Skeletal muscle cell (primary cell): ENCODE results near the gene SLC12A5.
"Not testable (repeated sequence)": the region's sequence is repeated elsewhere in the genome, so short reads cannot be mapped to it uniquely, and the experiment has no call there.

ENCODE experiments used
- DNase-seq: peaks from one replicate; pipeline ENCODE4 v3.0.0-alpha.2; 2010; ENCODE audit warnings: low read depth
- H3K4me3 ChIP-seq: 2 replicates; pipeline ENCODE4 v1.5.1; 2011; ENCODE audit warnings: low read depth, mild to moderate bottlenecking, control low read depth, low read length, moderate library complexity

Gene SLC12A5

DNA sequence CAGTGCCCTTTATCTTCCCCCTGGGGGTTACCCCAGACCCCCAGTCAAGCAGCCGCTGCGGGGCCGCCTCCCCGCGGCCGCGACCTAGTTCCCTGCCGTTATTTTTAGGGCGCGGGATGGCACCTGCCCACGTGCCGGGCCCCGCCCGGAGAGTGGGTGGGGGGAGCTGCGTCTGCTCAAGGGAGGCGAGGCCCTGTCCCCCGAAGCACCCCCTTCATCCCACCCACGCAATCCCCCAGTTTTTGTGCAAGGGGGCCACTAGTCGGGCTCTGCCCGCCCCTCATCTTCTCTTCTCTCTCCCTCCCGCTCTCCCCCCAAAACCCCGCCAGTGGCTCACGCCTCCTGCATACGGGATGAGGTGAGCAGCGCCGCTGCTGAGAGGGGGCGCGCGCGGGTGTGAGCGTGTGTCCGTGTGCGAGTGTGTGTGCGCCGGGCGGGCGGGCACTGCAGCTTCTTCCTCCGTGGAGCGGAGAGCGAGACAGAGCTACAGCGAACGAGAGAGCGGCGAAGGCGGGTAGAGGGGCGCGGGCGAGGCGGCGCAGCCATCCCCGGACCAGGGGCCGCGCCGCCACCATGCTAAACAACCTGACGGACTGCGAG is at the start of gene SLC12A5:
SLC12A5 (plus strand) TSS at position 444 of the 600 bp plus-strand sequence; CDS start at position 574, 130 bp downstream.
- DNase-seq, result no peak
- no peak within 1 kb of the TSS for H3K4me3 ChIP-seq

DNA sequence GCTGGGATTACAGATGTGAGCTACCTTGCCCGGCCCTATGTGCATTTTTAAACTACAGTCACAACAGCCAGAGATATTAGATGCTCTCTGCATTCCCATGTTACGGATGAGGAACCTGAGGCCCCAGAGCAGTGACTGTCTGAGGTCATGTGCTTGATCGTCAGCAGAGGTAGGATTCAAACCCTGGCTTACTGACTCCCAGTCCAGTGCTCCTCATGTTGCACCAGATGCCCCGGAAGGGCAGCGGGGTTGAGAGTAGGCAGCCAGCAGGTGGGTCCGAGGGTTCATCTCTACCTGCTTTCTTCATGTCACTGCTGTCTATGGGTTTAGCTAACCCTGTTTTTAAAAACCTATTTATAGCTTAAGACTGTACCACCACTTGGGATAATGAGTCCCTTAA is 47.8 kb upstream of the SLC12A5 start:
- no peak for DNase-seq
- H3K4me3 ChIP-seq, result no peak overlapping the region

DNA sequence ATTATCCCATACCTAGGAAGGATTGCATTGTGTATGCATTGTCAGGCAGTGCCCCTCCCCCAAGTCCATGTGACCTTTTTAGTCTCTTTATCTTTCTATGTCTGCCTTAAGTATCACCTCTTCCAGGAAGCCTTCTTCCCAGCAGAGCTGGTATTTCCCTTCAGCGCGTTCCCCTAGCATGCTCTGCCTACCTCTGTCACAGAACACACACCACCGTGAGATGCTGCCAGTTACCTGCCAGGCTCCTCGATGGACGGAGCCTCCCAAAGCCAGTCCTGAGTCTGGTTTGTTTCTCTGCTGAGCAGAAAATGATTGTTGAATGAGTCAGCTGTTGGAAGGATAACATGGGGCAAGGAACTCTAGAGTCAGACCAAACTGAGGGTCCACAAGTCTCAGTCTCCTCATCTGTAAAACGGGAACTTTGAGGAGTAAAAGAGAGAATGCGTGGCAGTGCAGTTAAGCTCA is 45.7 kb upstream of the SLC12A5 start:
- no peak overlapping the region for H3K4me3 ChIP-seq
- no peak for DNase-seq

DNA sequence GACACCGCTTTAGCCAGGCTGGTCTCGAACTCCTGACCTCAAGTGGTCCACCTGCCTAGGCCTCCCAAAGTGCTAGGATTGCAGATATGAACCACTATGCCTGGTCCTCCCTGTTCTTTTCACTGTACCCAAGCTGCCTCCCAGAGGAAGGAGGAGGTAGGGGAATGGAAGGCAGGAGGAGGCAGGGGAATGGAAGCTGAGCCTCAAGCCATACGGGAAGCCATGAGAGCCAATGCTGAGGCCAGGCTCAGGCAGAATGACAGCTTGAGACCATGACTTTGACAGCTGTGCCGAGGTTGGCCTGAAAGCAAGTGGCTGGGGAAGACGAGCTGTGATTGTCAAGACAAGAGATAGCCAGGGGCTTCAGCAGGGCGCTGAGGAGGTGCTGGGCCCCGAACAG is 43.4 kb upstream of the SLC12A5 start:
- H3K4me3 ChIP-seq, result no peak overlapping the region
- no peak for DNase-seq

DNA sequence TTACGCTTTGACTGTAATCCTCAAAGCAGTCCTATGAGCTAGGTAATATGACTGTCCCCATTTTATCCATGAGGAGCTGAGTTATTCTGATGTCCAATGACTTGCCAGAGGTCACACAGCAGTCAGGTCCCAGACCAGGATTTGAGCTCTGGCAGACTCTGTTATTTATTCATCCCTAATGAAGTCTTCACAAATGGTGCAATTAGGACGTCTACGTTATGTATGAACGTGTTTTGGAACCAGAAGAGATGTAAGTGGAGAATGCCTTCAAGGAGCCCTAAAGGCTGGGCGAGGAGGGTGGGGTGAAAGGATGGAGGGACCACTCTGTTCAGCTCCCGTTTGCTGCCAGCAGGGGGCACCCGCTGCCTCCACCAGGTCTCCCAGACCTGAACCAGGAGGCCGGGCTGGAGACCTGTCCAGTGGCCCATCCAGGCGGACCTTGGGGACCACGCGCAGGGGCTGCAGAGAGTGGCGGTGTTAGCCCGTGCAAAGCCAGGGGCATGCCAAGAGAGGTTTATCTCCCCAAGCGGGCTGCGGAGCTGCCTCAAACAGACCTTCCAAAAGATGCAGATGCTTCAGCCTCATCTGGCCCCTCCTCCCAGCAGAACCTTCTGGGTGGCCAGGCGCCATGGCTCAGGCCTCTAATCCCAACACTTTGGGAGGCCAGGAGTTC is 41.8 kb upstream of the SLC12A5 start:
- no peak overlapping the region for H3K4me3 ChIP-seq
- no peak for DNase-seq

DNA sequence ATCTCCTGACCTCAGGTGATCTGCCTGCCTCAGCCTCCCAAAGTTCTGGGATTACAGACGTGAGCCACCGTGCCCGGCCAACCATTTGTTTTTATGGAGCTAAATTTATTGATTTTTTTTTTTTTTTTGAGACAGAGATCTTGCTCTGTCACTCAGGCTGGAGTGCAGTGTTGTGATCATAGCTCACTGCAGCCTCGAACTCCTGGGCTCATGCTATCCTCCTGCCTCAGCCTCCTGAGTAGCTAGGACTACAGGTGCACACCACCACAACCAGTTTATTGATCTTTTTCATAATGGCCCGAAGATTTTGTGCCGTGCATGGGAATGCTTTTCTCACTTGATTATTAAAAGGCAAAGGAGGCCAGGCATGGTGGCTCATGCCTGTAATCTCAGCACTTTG is 40.2 kb upstream of the SLC12A5 start:
- not testable (repeated sequence) for DNase-seq, H3K4me3 ChIP-seq

DNA sequence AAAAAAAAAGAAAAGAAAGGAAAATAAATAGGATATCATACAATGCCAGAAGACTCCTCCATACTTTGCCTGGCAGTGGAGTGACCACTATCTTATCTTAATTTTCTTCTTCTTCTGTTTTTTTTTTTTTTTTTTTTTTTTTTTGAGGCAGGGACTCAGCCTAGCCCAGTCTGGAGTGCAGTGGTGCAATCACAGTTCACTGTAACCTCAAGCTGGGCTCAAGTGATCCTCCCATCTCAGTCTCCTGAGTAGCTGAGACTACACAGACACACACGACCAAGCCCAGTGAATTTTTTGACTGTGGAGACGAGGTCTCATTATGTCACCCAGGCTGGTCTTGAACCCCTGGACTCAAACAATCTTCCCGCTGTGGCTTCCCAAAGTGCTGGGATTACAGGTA is 37.4 kb upstream of the SLC12A5 start:
- no peak for DNase-seq
- no peak overlapping the region for H3K4me3 ChIP-seq

DNA sequence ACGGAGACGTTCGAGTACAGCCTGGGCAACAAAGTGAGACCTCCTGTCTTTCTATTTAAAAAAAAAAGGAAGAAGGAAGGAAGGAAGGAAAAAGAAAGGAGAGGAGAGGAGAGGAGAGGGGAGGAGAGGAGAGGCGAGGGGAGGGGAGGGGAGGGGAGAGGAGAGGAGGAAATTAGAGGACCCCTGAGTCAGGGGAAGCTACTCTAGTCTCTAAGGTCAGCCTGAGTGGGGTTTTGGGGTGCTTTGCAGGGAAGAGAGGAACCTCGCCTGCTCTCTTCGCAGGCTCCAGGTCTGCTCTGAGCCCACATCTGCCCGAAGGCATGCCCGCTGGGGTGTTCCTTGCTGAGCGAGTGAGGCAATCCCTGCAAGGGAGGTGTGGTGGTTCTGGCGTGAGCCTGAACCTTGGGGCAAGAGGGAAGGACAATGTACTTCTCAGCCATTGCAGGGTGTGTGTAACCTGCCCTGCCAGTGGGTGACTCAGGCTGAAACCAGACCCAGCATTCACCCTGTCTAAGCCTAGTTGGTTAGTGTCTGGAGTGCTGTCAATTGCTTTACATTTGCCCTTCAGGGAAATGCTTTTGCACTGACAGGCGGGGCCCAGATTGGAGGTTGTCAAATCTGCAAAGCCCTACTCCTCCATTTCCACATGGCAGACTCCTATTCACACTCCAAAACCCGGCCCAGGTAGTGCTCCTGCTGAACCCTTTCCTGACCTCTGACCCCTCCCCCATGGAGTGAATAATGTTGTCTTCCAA is 35.6 kb upstream of the SLC12A5 start:
- no peak overlapping the region for H3K4me3 ChIP-seq
- DNase-seq, result peak; percentile 42

DNA sequence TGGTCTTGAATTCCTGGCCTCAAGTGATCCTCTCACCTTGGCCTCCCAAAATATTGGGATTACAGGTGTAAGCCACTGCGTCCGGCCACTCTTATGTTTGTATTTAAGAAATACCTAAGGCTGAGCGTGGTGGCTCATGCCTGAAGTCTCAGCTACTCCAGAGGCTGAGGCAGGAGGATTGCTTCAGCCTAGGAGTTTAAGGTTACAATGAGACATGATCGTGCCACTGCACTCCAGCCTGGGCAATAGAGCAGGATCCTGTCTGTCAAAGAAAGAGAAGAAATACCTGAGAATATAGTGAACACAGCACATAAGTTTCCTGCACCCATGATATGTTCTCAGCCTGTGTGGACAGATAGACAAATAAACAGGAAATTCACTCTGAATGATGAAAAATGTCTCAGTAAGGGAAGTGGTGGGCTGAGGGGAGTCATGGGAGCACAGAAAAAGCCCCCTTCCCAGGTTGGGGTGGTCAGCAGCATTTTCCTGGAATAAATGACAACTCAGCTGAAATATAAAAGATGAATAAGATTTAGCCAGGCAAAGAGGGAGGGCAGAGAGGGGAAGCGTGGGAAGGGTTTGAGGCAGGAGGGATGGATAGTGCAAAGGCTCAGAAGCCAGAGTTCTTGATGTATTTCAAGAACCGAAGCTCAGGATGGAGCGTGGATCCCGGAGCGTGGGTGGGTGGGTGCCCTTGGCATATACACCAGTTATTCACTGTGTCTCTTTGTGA is 34.1 kb upstream of the SLC12A5 start:
- no peak for DNase-seq
- H3K4me3 ChIP-seq, result no peak overlapping the region

DNA sequence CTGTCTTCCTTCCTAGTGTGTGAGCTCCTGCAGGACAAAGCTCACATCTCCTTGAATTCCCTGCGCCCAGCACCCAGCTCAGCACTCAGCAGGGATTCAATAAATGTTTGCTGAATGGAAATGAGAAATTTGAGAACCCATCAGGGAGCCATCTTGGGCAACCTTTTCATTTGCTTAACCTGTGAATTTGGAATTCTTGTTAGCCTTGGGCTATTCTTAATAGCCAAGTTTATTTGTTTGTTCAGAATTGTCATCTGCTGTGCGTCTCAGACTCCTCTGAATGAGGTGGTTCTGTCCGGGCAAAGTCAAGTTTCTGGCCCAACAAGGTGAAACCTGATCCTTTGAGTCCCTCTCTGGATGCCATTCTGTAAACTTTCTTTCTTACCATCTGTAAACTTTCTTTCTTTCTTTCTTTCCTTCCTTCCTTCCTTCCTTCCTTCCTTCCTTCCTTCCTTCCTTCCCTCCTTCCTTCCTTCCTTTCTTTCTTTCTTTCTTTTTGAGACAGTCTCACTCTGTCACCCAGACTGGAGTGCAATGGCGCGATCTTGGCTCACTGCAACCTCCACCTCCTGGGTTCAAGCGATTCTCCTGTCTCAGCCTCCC is 33.4 kb upstream of the SLC12A5 start:
- H3K4me3 ChIP-seq, DNase-seq: not testable (repeated sequence)

DNA sequence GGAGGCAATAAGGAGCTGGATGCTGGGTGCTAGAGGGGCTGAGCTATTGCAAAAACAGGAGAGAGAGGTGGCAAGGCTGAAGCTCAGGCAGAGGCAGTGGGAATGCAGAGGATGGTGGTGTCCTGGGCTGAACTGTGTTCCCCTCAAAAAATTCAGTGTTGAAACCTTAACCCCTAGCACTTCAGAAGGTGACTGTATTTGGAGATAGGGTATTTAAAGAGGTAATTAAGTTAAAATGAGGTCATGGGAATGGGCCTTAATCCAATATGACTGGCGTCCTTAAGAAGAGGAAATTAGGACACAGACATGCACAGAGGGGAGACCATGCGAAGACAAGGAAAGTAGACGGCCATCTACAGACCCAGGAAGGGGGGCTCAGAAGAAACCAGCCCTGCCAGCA is 31.8 kb upstream of the SLC12A5 start:
- no peak for DNase-seq
- H3K4me3 ChIP-seq, result no peak overlapping the region

DNA sequence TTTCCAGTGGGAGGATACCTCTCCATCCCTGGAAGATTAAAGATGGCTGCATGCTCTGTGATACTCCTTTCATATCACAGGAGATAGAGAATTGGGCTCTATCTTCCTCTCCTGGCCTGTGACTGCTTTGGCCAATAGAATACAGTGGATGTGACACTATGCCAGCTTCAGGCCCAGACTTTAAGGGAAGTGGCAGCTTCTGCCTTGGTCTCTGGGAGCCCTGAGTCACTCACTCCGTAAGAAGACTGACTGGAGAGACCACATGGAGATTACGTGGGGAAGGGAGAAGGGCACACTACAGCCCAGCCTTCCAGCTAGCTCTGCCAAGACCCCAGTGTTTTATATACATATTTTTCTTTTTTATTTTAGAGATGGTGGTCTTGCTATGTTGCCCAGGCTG is 30.7 kb upstream of the SLC12A5 start:
- no peak overlapping the region for H3K4me3 ChIP-seq
- DNase-seq, result no peak

DNA sequence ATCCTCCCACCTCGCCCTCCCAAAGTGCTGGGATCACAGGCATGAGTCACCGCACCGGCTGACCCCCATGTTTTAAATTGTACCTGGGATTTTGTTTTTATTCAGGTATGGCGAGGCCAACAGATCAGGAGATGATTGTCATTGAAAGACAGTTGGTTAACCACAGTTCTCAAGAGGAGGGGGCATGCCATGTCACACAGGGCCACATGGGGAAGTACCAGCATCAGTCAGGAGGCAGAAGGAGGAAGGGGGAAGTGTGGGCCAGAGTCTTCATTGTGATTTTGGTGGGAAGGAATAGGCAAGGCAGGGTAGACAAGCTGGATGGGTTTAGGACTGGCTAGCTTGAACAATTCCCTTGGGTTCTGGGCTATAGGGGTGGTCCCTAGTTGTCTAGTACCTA is 30.3 kb upstream of the SLC12A5 start:
- DNase-seq, result no peak
- no peak overlapping the region for H3K4me3 ChIP-seq

DNA sequence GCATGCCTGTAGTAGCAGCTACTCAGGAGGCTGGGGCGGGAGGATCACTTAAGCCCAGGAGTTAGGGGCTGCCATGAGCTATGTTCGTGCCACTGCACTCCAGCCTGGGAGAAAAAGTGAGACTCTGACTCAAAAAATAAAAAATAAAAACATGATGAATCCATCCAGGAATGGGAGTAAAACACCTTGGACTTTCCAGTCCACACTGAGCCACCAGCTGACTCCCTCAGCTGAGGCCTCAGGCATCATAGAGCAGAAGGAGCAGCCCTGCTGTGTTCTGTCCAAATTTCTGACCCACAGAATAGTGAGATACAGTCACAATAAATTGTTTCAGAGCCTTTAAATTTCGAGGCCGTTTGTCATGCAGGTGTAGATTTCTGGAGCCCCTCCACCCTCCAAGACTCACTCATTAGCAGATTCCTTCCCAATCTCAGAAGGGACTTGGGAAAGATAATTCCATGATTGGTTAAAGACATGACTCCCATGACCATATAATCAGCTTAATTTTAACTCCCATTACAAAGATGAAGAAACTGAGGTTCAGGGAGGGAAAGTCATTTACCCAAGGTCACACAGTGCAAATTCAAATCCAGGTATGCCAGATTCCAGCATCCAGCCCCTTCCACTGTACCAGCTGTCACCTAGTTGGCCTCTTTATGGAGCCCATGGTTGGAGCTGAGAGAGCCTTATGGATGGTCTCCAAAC is 29.3 kb upstream of the SLC12A5 start:
- DNase-seq, result no peak
- no peak overlapping the region for H3K4me3 ChIP-seq

DNA sequence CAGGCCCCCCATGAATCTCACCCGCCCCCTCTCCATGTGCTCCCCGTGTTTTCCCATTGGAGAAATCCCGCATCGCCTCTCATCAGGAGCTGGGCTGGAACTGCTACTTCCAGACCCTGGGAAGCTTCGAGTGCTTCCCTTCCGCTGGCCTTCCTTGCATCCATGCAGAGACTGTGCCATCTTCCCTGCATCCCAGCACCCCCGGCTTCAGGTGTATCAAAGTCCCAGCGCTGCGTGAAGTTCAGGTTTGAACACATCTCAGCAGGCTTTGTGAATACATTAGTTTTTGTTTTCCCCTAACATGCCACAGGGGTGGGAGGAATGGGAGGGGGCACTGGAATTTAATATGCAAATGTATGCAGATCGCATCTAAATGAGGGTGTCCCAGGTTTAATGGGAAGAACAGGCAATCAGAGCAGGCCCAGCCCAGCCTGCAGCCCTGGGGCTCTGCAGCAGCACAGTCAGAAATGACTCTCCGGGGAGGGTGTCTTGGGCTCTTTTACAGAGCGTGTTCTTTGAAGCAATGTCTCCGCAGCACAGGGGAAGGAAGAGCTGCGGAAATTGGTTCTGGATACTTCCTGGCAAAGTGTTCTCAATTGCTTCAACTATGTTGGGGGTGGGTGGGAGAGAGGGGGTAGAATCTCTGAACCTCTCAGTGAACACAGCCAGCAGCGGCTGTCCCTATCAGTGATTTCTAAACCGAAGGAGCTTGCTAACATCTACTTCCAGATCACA is 28.6 kb upstream of the SLC12A5 start:
- DNase-seq, result no peak
- no peak overlapping the region for H3K4me3 ChIP-seq

DNA sequence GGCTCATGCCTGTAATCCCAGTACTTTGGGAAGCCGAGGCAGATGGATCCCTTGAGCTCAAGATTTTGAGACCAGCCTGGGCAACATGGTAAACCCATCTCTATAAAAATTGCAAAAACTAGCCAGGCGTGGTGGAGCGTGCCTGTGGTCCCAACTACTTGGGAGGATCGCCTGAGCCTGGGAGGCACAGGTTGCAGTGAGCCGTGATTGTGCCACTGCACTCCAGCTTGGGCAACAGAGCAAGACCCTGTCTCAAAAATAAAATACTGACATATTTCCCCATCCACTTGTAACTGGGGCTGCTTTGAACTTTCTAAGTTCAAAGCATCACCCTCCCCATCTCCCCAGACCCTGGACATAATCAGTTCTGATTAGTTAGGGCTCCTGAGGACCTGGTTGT is 27.5 kb upstream of the SLC12A5 start:
- H3K4me3 ChIP-seq, result no peak overlapping the region
- DNase-seq, result no peak

DNA sequence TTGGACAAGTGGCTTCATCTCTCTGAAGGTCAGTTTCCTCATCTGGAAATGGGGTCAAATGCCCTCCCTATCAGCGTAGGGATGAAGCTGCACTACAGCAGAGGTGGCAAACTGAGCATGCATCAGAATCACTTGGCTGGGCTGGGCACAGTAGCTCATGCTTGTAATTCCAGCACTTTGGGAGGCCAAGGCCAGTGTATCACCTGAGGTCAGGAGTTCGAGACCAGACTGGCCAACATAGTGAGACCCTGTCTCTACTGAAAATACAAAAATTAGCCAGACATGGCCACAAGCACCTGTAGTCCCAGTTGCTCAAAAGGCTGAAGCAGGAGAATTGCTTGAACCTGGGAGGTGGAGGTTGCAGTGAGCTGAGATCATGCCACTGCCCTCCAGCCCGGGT is 27.0 kb upstream of the SLC12A5 start:
- no peak overlapping the region for H3K4me3 ChIP-seq
- DNase-seq, result no peak

DNA sequence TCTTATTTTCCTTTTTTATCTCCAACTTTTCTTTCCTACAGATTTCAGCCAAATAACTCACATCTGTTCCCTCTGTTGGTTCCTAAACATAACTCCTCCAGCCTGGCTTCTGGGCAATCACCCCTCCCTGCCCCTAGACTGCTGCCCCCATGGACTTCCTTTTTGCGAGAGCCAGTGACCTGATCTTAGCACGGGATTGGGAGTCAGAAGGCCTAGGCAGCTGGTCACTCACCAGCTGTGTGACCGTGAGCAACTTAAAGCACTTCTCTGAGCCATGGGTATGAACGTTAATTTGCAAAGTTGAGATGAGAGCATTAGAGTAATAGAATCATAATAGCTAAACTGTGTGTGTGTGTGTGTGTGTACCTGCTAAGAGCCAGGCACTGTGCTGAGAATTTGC is 24.8 kb upstream of the SLC12A5 start:
- no peak for DNase-seq
- H3K4me3 ChIP-seq, result no peak overlapping the region
